GM10847 (cell line): Measurements from ENCODE around the gene ANKRD13B.

ENCODE experiments used
- POLR2A ChIP-seq: IDR thresholded peaks from 2 replicates; pipeline ENCODE4 v1.6.1; 2011; ENCODE audit not compliant: insufficient read length; ENCODE audit errors: extremely low read depth

The ANKRD13B gene

DNA sequence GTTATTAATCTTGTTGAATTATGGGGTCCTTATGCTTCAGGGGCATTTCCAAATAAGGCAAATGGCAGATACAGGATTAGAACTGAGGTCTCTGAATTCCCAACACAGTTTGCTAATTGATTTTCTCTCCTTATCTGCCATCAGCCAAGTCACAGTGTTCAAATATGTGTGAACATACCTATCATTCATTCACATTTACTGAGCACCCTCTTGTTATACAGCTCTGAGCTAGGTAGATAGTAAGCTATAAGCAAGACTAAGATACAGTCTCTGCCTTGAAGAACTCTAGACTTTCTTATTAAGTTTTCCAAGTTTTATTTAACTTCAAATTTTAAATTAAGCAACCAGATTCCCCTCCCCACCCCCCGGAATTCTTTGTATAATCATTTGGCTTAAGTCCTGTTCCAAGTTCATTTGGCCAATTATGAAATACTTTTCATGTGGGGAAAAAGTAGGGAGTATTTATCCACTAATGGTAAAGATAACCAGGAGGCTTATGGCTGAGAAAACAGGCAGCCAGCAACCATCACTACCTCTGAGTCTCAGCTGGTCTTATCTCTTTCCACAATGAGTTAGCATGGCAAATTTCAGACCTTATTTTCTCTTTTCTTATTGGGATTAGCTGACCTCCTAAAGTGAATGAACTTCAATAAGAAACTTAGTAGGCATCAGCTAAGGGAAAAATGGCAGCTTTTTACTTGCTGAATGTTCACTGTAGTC is 61.2 kb downstream of the ANKRD13B start:
- no peak for TF ChIP-seq POLR2A

DNA sequence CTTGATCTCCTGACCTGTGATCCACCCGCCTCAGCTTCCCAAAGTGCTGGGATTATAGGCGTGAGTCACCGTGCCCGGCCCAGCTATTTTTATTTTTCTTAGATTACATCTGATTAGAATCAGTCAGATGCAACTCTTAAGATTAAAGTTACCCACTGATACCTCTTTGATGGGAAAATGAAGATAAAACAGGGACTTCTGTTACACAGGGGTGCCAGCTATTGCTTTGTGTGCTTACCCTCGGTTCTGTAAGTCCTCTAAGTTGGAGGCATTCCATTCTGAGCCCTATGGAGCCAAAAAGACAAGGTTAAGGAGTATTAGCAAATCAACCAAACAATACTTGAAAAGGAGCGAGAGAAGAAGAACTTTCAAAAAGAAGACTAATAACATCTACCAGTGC is 62.4 kb downstream of the ANKRD13B start:
- no peak for TF ChIP-seq POLR2A

DNA sequence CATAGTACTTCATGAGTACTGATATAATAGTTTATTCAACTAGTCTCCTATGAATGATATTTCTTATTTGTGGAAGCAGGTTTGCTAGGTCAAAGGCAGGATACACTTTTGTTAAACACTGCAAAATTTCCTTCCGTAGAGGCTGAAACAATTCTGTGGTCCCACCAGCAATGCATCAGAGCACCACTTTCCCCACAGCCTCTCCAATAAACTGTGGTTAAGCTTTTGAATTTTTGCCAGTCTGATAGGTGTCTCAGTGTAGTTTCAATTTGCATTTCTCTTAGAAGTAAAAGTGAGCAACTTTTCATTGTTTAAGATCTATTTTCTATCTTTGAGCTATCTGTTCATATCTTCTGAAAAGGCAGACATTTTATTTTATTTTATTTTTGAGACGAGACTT is 66.2 kb downstream of the ANKRD13B start:
- no peak for TF ChIP-seq POLR2A

DNA sequence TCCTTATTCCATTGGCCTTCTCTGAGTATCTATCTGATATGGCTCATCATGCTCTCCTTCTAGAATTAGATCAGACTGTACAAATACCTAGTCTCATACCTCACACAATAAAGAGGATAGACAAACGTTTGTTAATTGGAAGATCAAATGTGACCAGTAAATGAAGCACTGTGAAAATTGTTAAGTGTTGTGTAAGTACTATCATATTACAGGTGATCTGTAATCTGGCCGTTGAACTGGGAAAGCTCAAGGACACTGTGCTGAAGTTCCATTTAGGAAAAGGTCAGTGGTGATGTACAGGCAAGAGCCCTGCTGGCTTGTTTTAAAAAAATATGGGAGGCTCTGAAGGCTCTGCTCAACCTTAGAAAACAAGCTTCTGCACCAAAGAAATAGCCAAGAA is 68.3 kb downstream of the ANKRD13B start:
- TF ChIP-seq POLR2A, result no peak

DNA sequence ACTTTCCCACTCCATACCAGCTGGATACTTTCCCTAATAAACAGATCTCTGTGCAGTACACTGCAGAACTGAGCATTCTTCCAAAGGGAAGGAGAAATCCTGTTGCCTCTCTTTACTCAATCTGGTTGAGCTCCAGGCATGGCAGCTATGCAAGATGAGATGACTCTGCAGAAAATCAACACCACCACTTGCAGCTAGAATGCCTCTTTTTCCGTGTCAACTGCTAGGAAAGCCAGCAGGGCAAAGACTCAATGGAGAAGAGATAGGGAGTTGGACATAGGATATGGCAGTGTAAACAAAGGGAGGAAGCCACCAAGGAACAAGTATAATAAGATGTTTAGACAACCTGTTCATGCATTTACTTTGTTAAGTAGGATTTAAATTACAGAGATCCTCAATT is 70.2 kb downstream of the ANKRD13B start:
- TF ChIP-seq POLR2A, result no peak
